Brain microvascular endothelial cell (primary cell): Measurements from ENCODE around the gene STOX1.
"Not testable (repeated sequence)": the region's sequence is repeated elsewhere in the genome, so short reads cannot be mapped to it uniquely, and the experiment has no call there.

Experiments
- DNase-seq: peaks from one replicate; pipeline ENCODE4 v3.0.0-alpha.2; 2020
- H3K27ac ChIP-seq: fragments of 250-450 bp; sonication (Bioruptor Pico); 2 replicates; pipeline ENCODE4 v1.5.1; 2020; ENCODE audit warnings: mild to moderate bottlenecking, moderate library complexity
- H3K27me3 ChIP-seq: fragments of 250-450 bp; sonication (Bioruptor Pico); replicated peaks from 2 replicates; pipeline ENCODE4 v1.5.1; 2020; ENCODE audit warnings: mild to moderate bottlenecking
- H3K36me3 ChIP-seq: fragments of 250-450 bp; sonication (Bioruptor Pico); replicated peaks from 2 replicates; pipeline ENCODE4 v1.5.1; 2020; ENCODE audit warnings: mild to moderate bottlenecking
- H3K4me3 ChIP-seq: 2 replicates; pipeline ENCODE4 v1.5.1; 2011; ENCODE audit warnings: low read depth, mild to moderate bottlenecking, control low read depth, low read length, moderate library complexity
- in situ Hi-C: cut with HindIII; loops from 2 replicates; pipeline ENCODE4 v1.10.0; 2017; ENCODE audit warnings: low sequenced_read_pairs, low pct_ligation_motif_present
- TF ChIP-seq, protein P1 (sequence below): IDR thresholded peaks from 2 replicates; pipeline ENCODE4 v1.5.1; 2011; ENCODE audit warnings: low read depth, mild to moderate bottlenecking, moderate library complexity, low read length, control low read depth, inconsistent platforms; ENCODE audit errors: missing control alignments

Gene STOX1

GRCh38 chr10:68811314-68812009 lies 15.9 kb upstream of the STOX1 start:
- no peak overlapping the region for H3K27ac ChIP-seq
- no peaks in the 10 kb centered on the region for H3K27me3 ChIP-seq
- in situ Hi-C loops, result no loop called here
- TF ChIP-seq, protein P1, sequence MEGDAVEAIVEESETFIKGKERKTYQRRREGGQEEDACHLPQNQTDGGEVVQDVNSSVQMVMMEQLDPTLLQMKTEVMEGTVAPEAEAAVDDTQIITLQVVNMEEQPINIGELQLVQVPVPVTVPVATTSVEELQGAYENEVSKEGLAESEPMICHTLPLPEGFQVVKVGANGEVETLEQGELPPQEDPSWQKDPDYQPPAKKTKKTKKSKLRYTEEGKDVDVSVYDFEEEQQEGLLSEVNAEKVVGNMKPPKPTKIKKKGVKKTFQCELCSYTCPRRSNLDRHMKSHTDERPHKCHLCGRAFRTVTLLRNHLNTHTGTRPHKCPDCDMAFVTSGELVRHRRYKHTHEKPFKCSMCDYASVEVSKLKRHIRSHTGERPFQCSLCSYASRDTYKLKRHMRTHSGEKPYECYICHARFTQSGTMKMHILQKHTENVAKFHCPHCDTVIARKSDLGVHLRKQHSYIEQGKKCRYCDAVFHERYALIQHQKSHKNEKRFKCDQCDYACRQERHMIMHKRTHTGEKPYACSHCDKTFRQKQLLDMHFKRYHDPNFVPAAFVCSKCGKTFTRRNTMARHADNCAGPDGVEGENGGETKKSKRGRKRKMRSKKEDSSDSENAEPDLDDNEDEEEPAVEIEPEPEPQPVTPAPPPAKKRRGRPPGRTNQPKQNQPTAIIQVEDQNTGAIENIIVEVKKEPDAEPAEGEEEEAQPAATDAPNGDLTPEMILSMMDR, result no peak
- H3K36me3 ChIP-seq, result no peaks in the 10 kb centered on the region
- H3K4me3 ChIP-seq, result no peak overlapping the region
- no peak for DNase-seq

DNA sequence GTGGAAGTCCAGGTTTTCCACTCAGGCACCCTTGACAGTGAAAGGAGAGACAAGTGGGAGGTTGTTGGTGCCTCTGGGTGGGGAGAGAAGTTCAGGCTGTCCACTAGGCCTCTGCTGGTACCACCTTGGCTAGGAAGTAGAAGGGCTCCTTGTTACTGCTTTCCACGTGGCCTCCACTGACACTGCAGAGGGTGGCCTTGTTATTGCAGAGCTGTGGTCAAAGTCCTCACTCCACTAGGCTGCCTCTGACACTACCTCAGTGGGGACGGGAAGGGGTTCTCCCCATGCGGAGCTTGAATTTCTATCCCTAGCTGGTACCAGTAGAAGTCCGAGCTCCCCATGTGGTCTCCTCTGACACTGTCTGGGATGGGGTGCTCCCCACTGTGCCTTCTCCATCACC lies 14.9 kb upstream of the STOX1 start:
- Histone ChIP-seq H3K27me3 (no peaks in the 10 kb centered on the region), H3K4me3 (no peak overlapping the region), H3K27ac (no peak overlapping the region), H3K36me3 (no peaks in the 10 kb centered on the region)
- no peak for DNase-seq
- in situ Hi-C loops, result no loop called here
- TF ChIP-seq, protein P1, result no peak

- no peak overlapping the region for H3K27ac ChIP-seq
- no peak for DNase-seq
- in situ Hi-C loops, result no loop called here
- H3K27me3 ChIP-seq, result no peaks in the 10 kb centered on the region
- H3K36me3 ChIP-seq, result no peaks in the 10 kb centered on the region
- TF ChIP-seq, protein P1, result no peak
- no peak overlapping the region for H3K4me3 ChIP-seq
These were observed 13.8 kb upstream of the STOX1 start for GRCh38 chr10:68813559-68813958.

DNA sequence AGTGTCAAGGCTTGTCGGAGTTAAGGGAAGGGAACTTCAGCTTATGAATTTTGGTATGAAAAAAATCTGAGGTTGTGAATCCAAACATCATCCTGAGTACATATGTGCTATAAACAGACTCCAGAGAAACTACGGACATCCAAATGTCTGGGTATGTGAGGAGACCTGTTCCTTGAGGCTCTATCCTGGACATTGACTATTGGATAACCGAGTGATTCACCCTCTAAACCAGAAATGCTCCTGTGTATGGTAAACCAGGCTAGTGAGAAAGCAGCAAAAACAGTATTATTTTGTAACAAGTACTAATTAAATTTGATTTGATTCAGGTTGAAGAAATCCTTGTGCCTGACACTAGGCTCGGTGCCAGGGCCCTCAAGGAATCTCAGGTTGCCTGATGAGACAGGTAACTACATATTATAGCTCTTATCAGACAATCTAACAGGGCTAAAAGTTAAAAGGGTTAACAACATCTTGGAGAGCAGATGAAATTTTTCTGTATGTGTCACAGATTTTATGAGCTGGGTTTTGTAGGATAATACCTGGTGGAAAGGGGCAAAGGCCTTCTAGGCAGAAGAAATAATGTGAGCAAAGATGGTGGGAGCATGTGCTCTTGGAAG lies 10.4 kb upstream of the STOX1 start:
- in situ Hi-C loops, result no loop called here

DNA sequence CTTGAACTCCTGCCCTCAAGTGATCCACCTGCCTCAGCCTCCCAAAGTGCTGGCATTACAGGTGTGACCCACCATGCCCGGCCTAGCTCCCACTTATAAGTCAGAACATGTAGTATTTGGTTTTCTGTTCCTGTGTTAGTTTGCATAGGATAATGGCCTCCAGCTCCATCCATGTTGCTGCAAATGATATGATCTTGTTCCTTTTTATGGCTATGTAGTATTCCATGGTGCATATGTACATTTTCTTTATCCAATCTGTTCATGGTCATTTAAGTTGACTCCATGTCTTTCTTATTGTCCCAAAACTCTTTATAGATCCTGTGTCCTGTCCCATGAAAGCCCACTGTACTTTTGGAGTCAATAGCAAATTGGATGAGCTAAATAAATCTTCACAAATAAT lies 7.0 kb upstream of the STOX1 start:
- H3K27ac ChIP-seq, H3K36me3 ChIP-seq, in situ Hi-C loops, H3K27me3 ChIP-seq, DNase-seq, H3K4me3 ChIP-seq: not testable (repeated sequence)

More for the DNA sequence above, 10.4 kb upstream of the STOX1 start:
- Histone ChIP-seq H3K36me3 (no peaks in the 10 kb centered on the region), H3K27me3 (no peaks in the 10 kb centered on the region), H3K27ac (no peak overlapping the region), H3K4me3 (no peak overlapping the region)
- DNase-seq, result no peak
- TF ChIP-seq, protein P1, result no peak

- H3K27ac ChIP-seq, DNase-seq, H3K4me3 ChIP-seq, in situ Hi-C loops, H3K27me3 ChIP-seq, H3K36me3 ChIP-seq: not testable (repeated sequence)
These were observed 4.7 kb upstream of the STOX1 start for GRCh38 chr10:68822626-68823025.

DNA sequence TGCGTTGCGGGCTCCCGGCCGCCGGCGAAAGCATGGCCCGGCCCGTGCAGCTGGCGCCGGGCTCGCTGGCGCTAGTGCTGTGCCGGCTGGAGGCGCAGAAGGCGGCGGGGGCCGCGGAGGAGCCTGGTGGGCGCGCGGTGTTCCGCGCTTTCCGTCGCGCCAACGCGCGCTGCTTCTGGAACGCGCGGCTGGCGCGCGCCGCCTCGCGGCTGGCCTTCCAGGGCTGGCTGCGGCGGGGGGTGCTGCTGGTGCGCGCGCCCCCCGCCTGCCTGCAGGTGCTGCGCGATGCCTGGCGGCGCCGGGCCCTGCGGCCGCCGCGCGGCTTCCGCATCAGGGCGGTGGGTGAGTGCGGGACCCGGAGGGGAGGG lies 245 bp downstream of the STOX1 start:
- H3K27ac ChIP-seq, DNase-seq, H3K36me3 ChIP-seq, H3K27me3 ChIP-seq, in situ Hi-C loops: not testable (repeated sequence)
- peak overlapping the region; percentile 59 for H3K4me3 ChIP-seq

GRCh38 chr10:68828083-68828601 lies 811 bp downstream of the STOX1 start:
- DNase-seq, H3K36me3 ChIP-seq, H3K27me3 ChIP-seq, H3K27ac ChIP-seq, in situ Hi-C loops: not testable (repeated sequence)
- H3K4me3 ChIP-seq, result peak overlapping the region; percentile 46
